GM18505 (cell line): Measurements from ENCODE around the gene RNASE4.
A peak's percentile ranks its signal among the peaks of the same experiment; 100 is the strongest.

Source experiments
- ATAC-seq: cut with Tn5 transposase; IDR thresholded peaks from one replicate; pipeline ENCODE4 v1.9.1; 2021; ENCODE audit not compliant: unreplicated experiment
- POLR2A ChIP-seq: IDR thresholded peaks from 4 replicates; pipeline ENCODE4 v1.6.1; 2011; ENCODE audit warnings: borderline replicate concordance; ENCODE audit not compliant: insufficient read depth, insufficient read length; ENCODE audit errors: extremely low read depth

Gene RNASE4

DNA sequence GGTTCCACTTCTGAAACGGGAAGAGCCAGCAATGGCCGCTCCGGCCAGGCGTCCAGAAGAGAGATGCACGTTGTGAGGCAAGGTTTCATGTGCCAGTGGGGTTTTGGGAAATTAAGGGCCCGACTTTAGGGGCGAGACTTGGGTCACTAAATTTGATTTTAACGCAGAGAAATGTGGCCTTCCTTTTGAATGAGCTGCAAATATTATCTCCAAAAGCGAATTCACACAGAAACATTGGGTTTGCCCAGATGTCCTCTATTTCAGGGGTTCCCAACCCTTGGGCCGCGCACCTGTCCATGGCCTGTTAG, 2.3 kb upstream of the RNASE4 start:
- no peak for ATAC-seq
- no peak for TF ChIP-seq POLR2A

DNA sequence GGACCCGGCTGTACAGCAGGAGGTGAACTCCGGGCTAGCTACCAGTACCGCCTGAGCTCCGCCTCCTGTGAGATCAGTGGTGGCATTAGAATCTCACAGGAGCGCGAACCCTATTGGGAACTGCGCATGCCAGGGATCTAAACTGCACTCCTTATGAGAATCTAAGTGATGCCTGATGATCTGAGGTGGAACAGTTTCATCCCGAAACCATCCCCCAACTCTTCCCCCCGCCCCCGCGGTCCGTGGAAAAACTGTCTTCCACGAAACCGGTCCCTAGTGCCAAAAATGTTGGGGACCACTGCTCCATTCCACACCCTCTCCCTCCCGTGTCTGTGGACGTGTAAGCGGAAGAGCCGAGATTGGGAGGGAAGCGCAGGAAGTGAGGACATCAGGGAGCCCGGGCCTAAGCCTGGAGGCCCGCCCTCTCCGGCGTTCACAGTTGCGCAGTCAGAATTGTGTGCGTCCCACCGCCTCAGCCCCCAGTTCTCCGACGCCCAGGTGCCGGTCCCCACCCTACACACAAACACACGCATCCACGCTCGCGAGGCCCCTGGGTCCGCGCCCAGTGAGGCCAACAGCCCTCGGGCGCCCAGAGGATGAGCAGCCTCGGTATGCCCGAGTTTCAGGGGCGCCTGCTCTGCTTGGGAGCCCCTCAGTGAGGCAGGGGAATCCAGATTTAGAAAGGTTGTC, 1.8 kb upstream of the RNASE4 start:
- peak; percentile 90 for TF ChIP-seq POLR2A
- peak; percentile 44 for ATAC-seq

DNA sequence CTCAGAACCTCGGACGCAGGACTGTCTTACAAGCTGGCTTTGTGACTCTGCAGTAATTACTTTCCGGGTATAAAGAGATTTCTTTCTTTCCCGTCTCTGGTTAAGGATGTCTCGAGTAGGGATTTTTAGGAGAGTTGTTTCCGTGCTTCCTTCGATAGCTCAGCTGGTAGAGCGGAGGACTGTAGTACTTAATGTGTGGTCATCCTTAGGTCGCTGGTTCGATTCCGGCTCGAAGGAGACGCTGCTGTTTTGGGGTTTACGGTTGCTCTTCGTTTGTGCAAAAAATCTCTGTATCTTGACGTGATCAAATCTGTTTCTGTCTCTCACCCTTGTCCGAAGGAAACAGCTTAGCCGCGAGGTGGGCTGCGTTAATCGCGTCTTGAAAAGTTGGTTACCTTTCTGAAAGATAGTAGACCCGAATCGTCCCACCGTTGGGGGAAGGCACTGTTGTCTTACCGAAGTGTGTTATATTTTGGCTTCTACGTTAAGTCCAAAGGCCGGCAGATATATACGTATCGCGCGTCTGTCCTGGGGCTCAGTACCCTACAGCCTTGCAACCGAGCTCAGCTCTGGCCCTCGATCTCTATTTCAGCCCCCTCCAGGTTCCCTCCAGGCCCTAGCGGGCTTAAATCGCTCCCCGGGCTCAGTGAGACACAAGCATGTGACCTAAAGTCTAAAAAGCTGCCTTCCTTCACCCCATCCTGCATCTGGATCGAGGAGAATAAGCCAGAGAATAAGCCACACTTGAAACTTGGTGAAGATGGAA, 1.1 kb upstream of the RNASE4 start:
- ATAC-seq = peak; percentile 20
- no peak for TF ChIP-seq POLR2A

DNA sequence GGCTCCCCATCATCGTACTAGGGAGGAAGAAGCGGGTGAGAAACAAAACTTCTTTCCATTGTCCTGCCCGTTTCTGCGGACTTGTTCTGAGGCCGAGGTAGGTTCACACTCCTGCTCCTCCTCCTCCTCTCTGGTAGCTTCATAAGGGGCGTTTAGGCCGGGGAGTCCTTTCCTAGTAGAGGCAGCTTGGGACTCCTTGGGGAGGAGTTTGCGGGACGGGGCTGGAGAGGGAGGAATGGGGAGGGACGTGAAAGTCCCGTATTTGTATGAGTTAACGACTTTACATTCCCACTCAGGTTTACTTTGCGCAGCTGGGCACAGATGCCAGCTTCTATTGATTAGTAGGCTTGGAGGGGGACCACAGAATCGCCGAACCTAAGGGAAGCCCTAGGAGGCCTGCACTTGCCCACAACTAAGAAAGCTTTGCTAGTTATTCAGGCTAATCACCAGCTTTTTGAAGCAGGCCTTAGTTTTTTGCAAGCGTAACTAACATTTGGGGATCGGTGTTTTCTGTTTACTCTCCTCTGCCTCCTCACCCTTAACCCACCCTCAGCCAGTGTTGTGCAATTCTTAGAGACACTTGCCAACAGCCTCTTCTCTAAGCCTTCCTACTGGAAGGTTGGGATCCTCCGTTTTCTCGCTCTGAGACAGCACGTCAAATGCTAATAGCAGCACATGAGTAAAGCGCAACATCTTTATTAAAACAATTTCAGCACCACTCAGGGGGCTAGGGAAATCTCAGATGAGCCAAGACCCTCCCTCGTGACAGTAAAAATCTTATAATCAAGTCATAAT, 499 bp downstream of the RNASE4 start:
- TF ChIP-seq POLR2A = no peak
- ATAC-seq = no peak

DNA sequence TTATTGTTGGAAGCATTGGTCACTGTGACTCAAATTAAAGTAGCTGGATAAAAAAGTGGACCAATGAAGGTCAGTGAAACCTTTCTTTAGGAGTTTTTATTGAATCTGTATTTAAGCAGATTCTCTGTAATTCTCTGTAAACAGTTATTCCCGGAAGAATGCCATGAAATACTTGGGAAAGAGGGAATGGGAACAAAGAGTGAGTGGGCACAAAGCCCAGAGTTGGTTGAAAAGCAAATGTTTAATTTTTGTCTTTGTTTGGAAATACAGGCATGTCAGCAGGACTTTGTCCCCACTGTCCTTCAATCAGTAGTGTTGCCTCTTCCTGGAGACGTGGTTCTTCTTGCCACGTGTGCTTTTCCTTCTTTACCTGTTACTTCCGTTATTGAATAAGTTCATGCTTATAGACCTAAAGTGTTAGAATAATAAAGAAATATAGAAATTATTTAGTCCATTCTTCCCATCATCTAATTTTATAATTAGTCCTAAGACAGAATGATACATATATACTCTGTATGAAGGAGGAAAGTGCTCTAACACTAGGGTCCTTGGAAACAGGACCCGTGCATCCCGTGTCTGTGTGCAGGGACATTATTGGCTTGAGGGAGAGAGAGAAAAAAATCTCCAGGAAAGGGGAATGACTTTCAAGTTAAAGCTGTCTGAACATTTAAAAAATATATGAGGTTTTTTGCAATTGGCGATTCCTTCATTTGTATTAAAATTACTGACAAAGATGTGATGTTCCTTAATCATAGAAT, 2.2 kb downstream of the RNASE4 start:
- no peak for TF ChIP-seq POLR2A
- ATAC-seq = no peak

DNA sequence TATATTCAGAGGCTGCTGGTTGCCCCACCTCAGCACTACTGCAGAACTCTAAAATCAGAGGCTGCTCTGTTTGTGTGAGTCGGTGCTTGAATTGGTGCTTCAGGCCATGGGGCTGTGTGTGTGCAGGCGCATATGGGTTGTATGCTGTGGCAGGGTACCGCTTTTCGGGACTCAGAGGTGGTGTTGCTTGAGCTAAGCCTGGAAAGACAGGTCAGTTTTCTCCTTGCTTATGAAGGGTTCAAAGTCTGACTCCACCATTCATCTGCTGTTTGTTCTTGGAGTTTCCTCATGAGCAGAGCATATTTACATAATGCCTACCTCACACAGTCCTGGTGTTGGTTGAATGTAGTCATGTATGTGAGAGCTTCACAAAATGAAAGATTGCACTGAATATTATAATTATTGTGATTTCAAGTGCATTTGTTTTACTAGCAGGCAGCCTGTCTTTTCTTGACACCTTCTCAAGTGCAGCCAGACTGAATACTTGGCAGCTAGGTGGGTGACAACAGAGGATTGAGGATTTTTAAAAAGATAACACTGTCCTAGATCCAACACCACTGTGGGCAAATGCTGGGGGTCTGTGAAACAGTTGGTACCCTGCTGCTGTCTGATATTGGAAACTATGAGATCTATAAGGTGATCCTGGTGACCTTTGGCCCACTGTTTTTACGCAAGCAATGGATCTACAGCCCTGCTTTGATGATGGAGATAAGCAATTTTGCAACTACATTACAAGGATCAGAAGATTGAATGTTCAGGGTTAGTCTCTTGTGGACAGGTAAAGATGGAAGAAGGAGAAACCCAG, 3.2 kb downstream of the RNASE4 start:
- ATAC-seq = no peak
- TF ChIP-seq POLR2A = no peak

DNA sequence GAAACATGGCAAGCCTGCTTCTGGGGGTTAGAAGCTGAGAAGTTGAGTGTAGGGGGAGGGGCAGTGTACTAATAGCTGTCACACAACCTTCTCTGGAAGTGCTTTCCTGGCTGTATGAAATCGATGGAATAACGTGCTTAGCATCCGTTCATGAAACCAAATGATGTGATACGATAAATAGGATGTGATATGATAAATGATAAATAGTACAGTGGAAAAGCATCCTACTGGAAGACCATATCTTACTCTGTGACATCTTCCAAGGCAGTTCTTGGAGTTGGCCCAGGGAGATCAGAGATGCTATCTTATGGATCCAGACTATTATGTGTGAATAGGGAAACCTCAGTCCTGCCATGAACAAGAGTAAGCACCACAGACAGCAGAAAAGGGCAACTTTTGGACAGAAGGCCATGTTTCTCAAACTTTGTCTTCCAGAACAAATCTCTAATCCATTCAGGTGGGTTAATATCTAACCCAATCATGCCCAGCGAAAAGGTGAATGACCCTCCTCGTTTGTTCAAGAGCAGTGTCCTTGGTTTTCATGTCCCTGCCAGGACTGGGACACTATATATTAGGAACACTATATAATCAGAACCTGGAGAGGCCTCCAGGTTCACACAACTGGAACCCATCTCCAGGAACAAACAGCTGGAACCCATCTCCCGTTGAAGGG, 3.9 kb downstream of the RNASE4 start, which contains the start of gene ANG:
ANG (plus strand) TSS at position 598 of the 673 bp plus-strand sequence. CDS start 4,801 bp downstream, outside the sequence.
- no peak for TF ChIP-seq POLR2A
- no peak for ATAC-seq

DNA sequence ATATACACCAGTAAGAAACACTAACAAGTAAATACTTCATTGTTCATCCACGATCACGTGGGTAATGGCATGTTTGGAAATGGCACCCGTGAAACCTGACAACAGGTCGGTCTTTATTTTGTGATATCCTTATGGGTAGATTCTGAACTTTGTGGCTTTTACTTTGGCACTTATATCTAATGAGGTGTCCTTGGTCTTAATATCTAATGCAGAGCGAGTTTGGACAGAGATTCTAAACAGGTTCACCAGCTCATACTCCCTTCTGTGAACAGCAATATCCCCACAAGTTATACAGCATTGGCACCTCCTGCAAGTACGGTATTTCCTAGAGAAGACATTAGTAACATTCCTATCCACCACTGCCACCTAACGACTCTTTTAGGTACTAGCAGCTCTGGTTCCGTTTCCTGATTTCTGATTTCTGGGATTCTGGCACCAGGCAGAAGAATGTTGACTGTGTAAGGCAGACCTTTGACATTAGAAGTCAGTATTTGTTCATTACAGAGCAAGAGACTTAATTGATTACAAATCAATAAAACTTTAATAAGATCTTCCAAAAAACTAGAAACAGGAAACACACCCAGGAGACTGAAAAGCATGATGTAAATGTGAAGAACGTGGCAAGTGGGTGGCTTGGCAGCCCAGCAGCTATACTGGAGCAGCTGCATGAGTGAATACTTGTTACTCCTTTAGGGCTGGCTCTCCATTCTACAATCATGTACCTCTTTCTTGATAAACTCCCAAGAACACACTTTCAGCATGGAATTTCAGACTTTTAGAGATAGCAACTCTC, 6.7 kb downstream of the RNASE4 start:
- no peak for TF ChIP-seq POLR2A
- no peak for ATAC-seq

DNA sequence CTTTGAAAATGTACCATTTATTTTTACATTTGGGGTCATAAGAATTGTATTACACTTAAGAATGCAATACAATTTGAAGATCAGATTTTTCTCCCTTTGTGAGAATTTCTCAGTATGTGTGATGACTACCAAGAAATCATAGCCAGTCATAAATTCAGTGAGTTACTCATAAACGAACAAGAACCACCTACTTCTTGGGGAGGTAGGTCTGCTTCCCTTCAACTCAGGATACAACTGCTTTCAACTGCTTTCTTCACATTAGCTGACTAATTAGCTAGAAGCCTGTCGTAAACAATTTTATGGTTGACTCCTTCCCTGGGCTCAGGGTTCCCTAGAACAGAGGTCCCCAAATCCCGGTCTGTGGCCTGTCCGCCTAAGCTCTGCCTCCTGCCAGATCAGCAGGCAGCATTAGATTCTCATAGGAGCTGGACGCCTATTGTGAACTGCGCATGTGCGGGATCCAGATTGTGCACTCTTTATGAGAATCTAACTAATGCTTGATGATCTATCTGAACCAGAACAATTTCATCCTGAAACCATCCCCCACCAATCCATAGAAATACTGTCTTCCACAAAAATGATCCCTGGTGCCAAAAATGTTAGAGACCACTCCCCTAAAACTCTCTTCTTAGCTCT, 7.9 kb downstream of the RNASE4 start:
- TF ChIP-seq POLR2A = no peak
- no peak for ATAC-seq

DNA sequence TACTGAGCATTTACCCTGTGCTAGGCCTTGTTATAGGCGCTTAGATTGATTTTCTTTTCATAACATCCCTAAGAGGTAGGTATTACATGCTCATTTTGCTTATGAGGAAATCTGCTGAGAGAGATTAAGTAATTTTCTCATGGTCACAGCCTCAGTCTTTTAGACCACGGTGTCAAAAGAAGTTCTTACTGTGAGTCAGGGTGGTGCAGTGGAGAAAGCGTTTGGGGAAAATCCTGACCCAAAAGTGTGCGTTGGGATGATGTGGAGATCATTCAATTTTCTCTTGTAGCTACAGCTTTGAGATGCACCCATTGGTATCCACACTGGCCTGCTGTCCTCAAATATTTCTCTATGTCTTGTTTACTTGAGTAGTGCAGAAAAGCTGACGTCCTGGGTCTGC, 12.4 kb downstream of the RNASE4 start:
- no peak for ATAC-seq
- TF ChIP-seq POLR2A = no peak
